ENCODE data around the gene SMPD3. TPM values are rescaled to one million over a fixed set of nuclear protein-coding genes. Genes with fewer than 3 reads are reported as not detected.
A peak's percentile ranks its signal among the peaks of the same experiment; 100 is the strongest.

SMPD3 gene
- total and polyA plus RNA-seq, 9 of the 15 experiments (the other 6 are each of a cell fraction or from before 2014, with no cell fraction given), result 0.03 to 1.2 (median 0.18) TPM

DNA sequence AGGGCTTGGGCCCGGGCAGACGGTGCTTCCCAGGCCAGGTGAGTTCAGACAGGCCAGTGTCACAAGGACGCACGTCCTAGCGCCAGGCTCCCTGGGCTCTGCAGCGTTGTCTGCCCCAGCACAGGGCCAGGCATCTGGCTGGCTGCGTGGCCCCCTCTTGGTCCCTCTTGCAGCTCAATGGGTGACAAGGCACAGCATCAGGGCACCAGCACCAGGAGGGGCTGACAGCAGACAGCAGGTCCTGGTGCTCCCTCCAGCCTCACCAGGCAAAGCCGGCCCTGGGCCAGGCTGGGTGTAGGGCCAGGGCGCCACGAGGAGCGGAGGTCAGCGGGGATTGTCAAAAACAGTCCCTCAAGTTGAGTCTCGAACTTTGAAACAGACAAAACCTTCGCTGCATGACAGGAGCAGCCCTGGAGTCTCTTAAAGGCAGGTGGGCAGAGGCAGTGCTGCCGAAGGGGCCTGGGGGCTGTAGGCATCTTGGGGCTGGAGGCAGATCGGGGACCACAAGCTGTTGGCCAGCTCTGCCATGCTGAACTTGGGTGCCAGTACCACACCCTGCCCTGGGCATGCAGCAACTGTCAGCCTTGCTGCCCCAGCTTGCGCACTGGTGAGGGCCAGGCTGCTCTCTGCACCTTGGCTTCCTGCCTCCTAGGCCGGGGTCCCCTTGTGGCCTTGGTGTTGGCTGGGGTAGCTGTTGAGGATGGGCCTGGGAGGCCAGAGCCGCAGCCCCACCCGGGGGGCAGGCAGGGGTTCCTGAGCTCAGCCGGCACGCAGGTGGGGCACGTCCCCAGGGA is 88.7 kb downstream of the SMPD3 start (continued):
- TF ChIP-seq, protein P1, sequence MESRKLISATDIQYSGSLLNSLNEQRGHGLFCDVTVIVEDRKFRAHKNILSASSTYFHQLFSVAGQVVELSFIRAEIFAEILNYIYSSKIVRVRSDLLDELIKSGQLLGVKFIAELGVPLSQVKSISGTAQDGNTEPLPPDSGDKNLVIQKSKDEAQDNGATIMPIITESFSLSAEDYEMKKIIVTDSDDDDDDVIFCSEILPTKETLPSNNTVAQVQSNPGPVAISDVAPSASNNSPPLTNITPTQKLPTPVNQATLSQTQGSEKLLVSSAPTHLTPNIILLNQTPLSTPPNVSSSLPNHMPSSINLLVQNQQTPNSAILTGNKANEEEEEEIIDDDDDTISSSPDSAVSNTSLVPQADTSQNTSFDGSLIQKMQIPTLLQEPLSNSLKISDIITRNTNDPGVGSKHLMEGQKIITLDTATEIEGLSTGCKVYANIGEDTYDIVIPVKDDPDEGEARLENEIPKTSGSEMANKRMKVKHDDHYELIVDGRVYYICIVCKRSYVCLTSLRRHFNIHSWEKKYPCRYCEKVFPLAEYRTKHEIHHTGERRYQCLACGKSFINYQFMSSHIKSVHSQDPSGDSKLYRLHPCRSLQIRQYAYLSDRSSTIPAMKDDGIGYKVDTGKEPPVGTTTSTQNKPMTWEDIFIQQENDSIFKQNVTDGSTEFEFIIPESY (CRISPR knock-in tag; IDR thresholded peaks at IDR 0.05), result peak; percentile 23; the same call in 1 of the 2 replicates
- TF ChIP-seq POLR2A (conservative IDR thresholded peaks at IDR 0.05), result 0 out of 2 replicates have a peak, but pooled peaks have one; percentile 34
- TF ChIP-seq, protein P2, sequence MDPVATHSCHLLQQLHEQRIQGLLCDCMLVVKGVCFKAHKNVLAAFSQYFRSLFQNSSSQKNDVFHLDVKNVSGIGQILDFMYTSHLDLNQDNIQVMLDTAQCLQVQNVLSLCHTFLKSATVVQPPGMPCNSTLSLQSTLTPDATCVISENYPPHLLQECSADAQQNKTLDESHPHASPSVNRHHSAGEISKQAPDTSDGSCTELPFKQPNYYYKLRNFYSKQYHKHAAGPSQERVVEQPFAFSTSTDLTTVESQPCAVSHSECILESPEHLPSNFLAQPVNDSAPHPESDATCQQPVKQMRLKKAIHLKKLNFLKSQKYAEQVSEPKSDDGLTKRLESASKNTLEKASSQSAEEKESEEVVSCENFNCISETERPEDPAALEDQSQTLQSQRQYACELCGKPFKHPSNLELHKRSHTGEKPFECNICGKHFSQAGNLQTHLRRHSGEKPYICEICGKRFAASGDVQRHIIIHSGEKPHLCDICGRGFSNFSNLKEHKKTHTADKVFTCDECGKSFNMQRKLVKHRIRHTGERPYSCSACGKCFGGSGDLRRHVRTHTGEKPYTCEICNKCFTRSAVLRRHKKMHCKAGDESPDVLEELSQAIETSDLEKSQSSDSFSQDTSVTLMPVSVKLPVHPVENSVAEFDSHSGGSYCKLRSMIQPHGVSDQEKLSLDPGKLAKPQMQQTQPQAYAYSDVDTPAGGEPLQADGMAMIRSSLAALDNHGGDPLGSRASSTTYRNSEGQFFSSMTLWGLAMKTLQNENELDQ (CRISPR knock-in tag; IDR thresholded peaks at IDR 0.05; ENCODE audit: borderline replicate concordance), result no peak
- TF ChIP-seq ZKSCAN1 (IDR thresholded peaks at IDR 0.05; ENCODE audit: low read depth, low read length), result no peak

DNA sequence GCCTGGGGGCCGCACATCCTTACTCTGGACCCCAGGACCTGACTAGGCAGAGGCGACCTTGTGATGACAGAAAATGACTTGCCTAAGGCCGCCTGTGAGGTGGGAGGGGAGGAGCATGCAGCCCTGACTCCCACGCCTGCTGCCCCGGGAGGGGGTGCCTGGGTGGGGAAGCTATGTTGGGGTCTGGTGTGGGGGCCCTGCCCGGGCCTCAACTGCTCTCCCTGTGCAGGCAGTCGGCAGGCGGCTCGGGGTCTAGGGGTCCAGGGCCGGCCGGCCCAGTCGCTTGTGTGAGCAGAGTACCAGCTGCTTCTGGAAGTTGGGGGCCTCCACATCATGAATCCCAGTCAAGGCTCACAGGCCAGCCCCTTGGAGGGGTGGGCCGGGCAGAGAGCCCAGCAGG is 89.4 kb downstream of the SMPD3 start:
- peaks cover 2% of the 10 kb centered on the region for H4K20me1 ChIP-seq (replicated peaks; ENCODE audit: control insufficient read depth, insufficient read depth, low read length)
- CTCF ChIA-PET (ENCODE audit: low intra/inter-chr PET ratio), result no interaction called here
- no peak overlapping the region for H3K4me3 ChIP-seq
- no peak overlapping the region for H3K4me2 ChIP-seq (ENCODE audit: insufficient read depth, low read length)
- intact Hi-C loops (cut with micrococcal nuclease), result no loop called here
- 95% methylated on average over 6 of the region's 13 CpGs for WGBS (ENCODE audit: insufficient coverage, low coverage, missing lambda C conversion rate)
- H3K27me3 ChIP-seq (ENCODE audit: control insufficient read depth in 2 of 2, insufficient read depth in 2 of 2, low read length in 2 of 2), result peaks cover 0 to 4% of the 10 kb centered on the region in 2 experiments; a peak in 1 of 5 replicates
- H3K9me3 ChIP-seq (replicated peaks; ENCODE audit: control insufficient read depth, insufficient read depth, low read depth, low read length), result no peaks in the 10 kb centered on the region
- no peak overlapping the region for H3K9ac ChIP-seq (ENCODE audit: insufficient read depth in 1 of 2, low read depth in 2 of 2, low read length in 2 of 2)
- in situ Hi-C loops (cut with MboI), result no loop called here
- H3K79me2 ChIP-seq (ENCODE audit: control insufficient read depth, insufficient read depth, low read length), result no peaks in the 10 kb centered on the region
- H3K9me1 ChIP-seq (ENCODE audit: control insufficient read depth, insufficient read depth, low read length), result no peaks in the 10 kb centered on the region
- DNase-seq (ENCODE audit: extremely low read depth in 1 of 4, low spot score in 3 of 4) (no peak), FAIRE-seq (no peak), ATAC-seq (no peak; the same call in 2 of the 3 replicates)
- H3K4me1 ChIP-seq (replicated peaks in 1 of 2; ENCODE audit: control insufficient read depth in 2 of 2, insufficient read depth in 2 of 2, low read length in 2 of 2), result peaks cover 2 to 37% of the 10 kb centered on the region in 2 experiments; a peak in 1 of 5 replicates
- no peak overlapping the region for H3K27ac ChIP-seq (ENCODE audit: extremely low read depth, low read depth, low read length)
- H2AFZ ChIP-seq (ENCODE audit: low read depth, low read length), result no peak overlapping the region
- BruUV-seq (replicated peaks), result no TSS peak
- H3K36me3 ChIP-seq (ENCODE audit: control insufficient read depth, insufficient read depth, low read length), result peaks cover 42% of the 10 kb centered on the region; the same call in 2 of the 3 replicates
- TF ChIP-seq SP2 (IDR thresholded peaks at IDR 0.05; ENCODE audit: extremely low read depth, low read depth, low read length, poor library complexity, severe bottlenecking) (no peak), ZNF766 (CRISPR knock-in tag; conservative IDR thresholded peaks at IDR 0.05) (no peak), E2F3 (CRISPR knock-in tag; IDR thresholded peaks at IDR 0.05) (no peak), KDM2B (CRISPR knock-in tag; IDR thresholded peaks at IDR 0.05) (no peak), POLR2G (IDR thresholded peaks at IDR 0.05; ENCODE audit: low read depth, low read length) (peak; percentile 48; the same call in 1 of the 2 replicates)
- TF ChIP-seq, protein P3, sequence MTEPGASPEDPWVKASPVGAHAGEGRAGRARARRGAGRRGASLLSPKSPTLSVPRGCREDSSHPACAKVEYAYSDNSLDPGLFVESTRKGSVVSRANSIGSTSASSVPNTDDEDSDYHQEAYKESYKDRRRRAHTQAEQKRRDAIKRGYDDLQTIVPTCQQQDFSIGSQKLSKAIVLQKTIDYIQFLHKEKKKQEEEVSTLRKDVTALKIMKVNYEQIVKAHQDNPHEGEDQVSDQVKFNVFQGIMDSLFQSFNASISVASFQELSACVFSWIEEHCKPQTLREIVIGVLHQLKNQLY (CRISPR knock-in tag; conservative IDR thresholded peaks at IDR 0.05), result no peak
- POLR2A ChIA-PET, result no interaction called here
